Stimulated activated effector memory CD8-positive, alpha-beta T cell treated with anti-CD3 and anti-CD28 coated beads, Interleukin-12 subunit alpha, Interleukin-12 subunit beta, amount 100 ng/mL, for 72 hours (primary cell): ENCODE data around the gene PDE2A.

Source experiments
- ATAC-seq: fragments of 150-1000 bp; cut with Tn5 transposase; 2 replicates; pipeline ENCODE4 v1.10.0; 2021
- DNase-seq, 2 donors: peaks; one replicate each; pipeline ENCODE4 v3.0.0; 2021 to 2022; ENCODE audit warnings: low spot score in 2 of 2
- H3K27ac Mint-ChIP-seq: one replicate; pipeline ENCODE4 v1.8.0; 2022; ENCODE audit warnings: mild to moderate bottlenecking, mixed read lengths
- H3K36me3 Mint-ChIP-seq: one replicate; pipeline ENCODE4 v1.8.0; 2022; ENCODE audit warnings: mild to moderate bottlenecking, mixed read lengths
- H3K4me1 Mint-ChIP-seq: one replicate; pipeline ENCODE4 v1.8.0; 2022; ENCODE audit warnings: mixed read lengths
- H3K4me3 Mint-ChIP-seq: one replicate; pipeline ENCODE4 v1.8.0; 2022; ENCODE audit warnings: mild to moderate bottlenecking, mixed read lengths
- H3K9me3 Mint-ChIP-seq: one replicate; pipeline ENCODE4 v1.8.0; 2022; ENCODE audit warnings: mixed read lengths

Gene PDE2A

GRCh38 chr11:72595292-72595684, 78.9 kb downstream of the PDE2A start:
- ATAC-seq (no peak), DNase-seq (no peak)
- Mint-ChIP-seq H3K27ac (no peak overlapping the region), H3K4me1 (peaks cover 28% of the 10 kb centered on the region), H3K9me3 (no peaks in the 10 kb centered on the region), H3K36me3 (no peaks in the 10 kb centered on the region), H3K4me3 (no peak overlapping the region)

GRCh38 chr11:72594493-72595291, 79.5 kb downstream of the PDE2A start:
- no peak for ATAC-seq
- Mint-ChIP-seq H3K4me1 (peaks cover 34% of the 10 kb centered on the region), H3K36me3 (no peaks in the 10 kb centered on the region), H3K27ac (no peak overlapping the region), H3K9me3 (no peaks in the 10 kb centered on the region), H3K4me3 (no peak overlapping the region)
- no peak for DNase-seq

- DNase-seq (no peak), ATAC-seq (no peak)
- Mint-ChIP-seq H3K4me1 (peaks cover 36% of the 10 kb centered on the region), H3K9me3 (no peaks in the 10 kb centered on the region), H3K27ac (peak overlapping the region; percentile 73), H3K4me3 (no peak overlapping the region), H3K36me3 (no peaks in the 10 kb centered on the region)
Measured at GRCh38 chr11:72592698-72593495, 81.3 kb downstream of the PDE2A start.

- DNase-seq (peak in 1 of 2 donors; percentile 69), ATAC-seq (peak; percentile 86)
- H3K9me3 Mint-ChIP-seq, result no peaks in the 10 kb centered on the region
- peaks cover 45% of the 10 kb centered on the region for H3K4me1 Mint-ChIP-seq
- H3K27ac Mint-ChIP-seq, result peak overlapping the region; percentile 73
- no peaks in the 10 kb centered on the region for H3K36me3 Mint-ChIP-seq
- peak overlapping the region; percentile 75 for H3K4me3 Mint-ChIP-seq
Measured at GRCh38 chr11:72591785-72592502, 82.3 kb downstream of the PDE2A start.

GRCh38 chr11:72591023-72591422, 83.2 kb downstream of the PDE2A start:
- peak overlapping the region; percentile 75 for H3K4me3 Mint-ChIP-seq
- H3K27ac Mint-ChIP-seq, result no peak overlapping the region
- H3K9me3 Mint-ChIP-seq, result no peaks in the 10 kb centered on the region
- ATAC-seq (no peak), DNase-seq (no peak)
- H3K36me3 Mint-ChIP-seq, result no peaks in the 10 kb centered on the region
- H3K4me1 Mint-ChIP-seq, result peaks cover 54% of the 10 kb centered on the region

GRCh38 chr11:72589802-72590761, 84.1 kb downstream of the PDE2A start:
- Mint-ChIP-seq H3K4me1 (peaks cover 64% of the 10 kb centered on the region), H3K36me3 (no peaks in the 10 kb centered on the region), H3K27ac (no peak overlapping the region), H3K9me3 (no peaks in the 10 kb centered on the region), H3K4me3 (peak overlapping the region; percentile 75)
- ATAC-seq (peak; percentile 47), DNase-seq (peak in 1 of 2 donors; percentile 69)

- Mint-ChIP-seq H3K4me1 (peaks cover 75% of the 10 kb centered on the region), H3K36me3 (no peaks in the 10 kb centered on the region), H3K9me3 (no peaks in the 10 kb centered on the region), H3K27ac (no peak overlapping the region), H3K4me3 (no peak overlapping the region)
- ATAC-seq (no peak), DNase-seq (no peak)
Measured at GRCh38 chr11:72588421-72589410, 85.5 kb downstream of the PDE2A start.

- Mint-ChIP-seq H3K4me1 (peaks cover 73% of the 10 kb centered on the region), H3K4me3 (no peak overlapping the region), H3K27ac (no peak overlapping the region), H3K36me3 (no peaks in the 10 kb centered on the region), H3K9me3 (no peaks in the 10 kb centered on the region)
- no peak for ATAC-seq
- no peak for DNase-seq
Measured at GRCh38 chr11:72587696-72588095, 86.5 kb downstream of the PDE2A start.

GRCh38 chr11:72586321-72587090, 87.7 kb downstream of the PDE2A start:
- Mint-ChIP-seq H3K9me3 (no peaks in the 10 kb centered on the region), H3K4me1 (peaks cover 61% of the 10 kb centered on the region), H3K4me3 (no peak overlapping the region), H3K36me3 (no peaks in the 10 kb centered on the region), H3K27ac (no peak overlapping the region)
- ATAC-seq (no peak), DNase-seq (no peak)

GRCh38 chr11:72585762-72586311, 88.4 kb downstream of the PDE2A start:
- peak; percentile 64 to 84 for DNase-seq
- ATAC-seq, result peak; percentile 72
- peak overlapping the region; percentile 77 for H3K4me3 Mint-ChIP-seq
- peaks cover 54% of the 10 kb centered on the region for H3K4me1 Mint-ChIP-seq
- no peaks in the 10 kb centered on the region for H3K36me3 Mint-ChIP-seq
- H3K9me3 Mint-ChIP-seq, result no peaks in the 10 kb centered on the region
- H3K27ac Mint-ChIP-seq, result peak overlapping the region; percentile 40

GRCh38 chr11:72584939-72585597, 89.2 kb downstream of the PDE2A start:
- DNase-seq, result no peak
- Mint-ChIP-seq H3K4me3 (peak overlapping the region; percentile 77), H3K9me3 (no peaks in the 10 kb centered on the region), H3K27ac (peak overlapping the region; percentile 81), H3K36me3 (no peaks in the 10 kb centered on the region), H3K4me1 (peaks cover 49% of the 10 kb centered on the region)
- ATAC-seq, result peak; percentile 33

GRCh38 chr11:72584293-72584938, 89.8 kb downstream of the PDE2A start:
- Mint-ChIP-seq H3K9me3 (no peaks in the 10 kb centered on the region), H3K4me3 (peak overlapping the region; percentile 77), H3K36me3 (no peaks in the 10 kb centered on the region), H3K27ac (peak overlapping the region; percentile 81), H3K4me1 (peaks cover 42% of the 10 kb centered on the region)
- DNase-seq (peak in 1 of 2 donors; percentile 66), ATAC-seq (peak; percentile 61)
